NCI-H1436 (cell line): ENCODE data around the gene ZNF513.
A peak's percentile ranks its signal among the peaks of the same experiment; 100 is the strongest.

Experiments used
- DNase-seq: peaks from one replicate; lab custom pipeline; 2025; lab: John Stamatoyannopoulos, UW

The ZNF513 gene

GRCh38 chr2:27381577-27382181 lies 1.1 kb upstream of the ZNF513 start:
- DNase-seq = no peak

DNA sequence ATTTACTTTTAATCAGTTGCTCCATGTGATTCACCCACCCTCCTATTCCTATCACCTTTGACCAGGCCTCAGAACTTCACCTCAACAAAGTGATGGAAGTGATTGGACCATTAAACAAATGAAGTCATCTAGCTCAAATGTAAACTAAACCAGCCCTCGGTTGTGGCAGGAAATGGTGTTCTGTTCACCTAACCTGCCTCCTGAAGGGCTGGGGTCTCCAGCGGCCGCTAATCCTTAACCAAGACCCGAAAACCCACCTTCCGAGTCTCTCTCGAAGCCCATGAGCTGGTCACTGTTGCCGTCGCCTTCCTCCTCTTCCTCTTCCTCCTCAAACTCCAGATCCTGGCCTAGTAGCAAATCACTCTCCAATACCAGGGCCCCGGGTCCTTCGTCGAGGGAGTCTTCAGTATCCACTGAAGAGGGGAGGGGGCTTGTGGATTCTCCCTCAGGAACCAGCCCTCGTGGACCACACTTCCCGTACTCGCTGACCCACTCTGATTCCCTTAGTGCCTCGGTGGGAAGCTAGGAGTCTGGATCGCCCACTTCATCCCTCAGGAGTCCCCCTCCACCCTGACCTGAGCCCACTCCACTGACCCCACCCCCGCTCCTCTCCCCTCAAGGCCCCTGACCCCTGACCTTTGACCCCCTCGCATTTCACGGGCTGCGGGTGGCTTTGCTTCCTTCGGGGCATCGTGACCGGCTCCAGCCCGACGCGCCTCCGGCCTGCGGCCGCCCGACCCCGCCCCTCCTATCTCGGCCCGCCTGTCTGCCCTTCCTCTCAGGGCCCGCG lies 503 bp downstream of the ZNF513 start:
- peak; percentile 29 for DNase-seq

DNA sequence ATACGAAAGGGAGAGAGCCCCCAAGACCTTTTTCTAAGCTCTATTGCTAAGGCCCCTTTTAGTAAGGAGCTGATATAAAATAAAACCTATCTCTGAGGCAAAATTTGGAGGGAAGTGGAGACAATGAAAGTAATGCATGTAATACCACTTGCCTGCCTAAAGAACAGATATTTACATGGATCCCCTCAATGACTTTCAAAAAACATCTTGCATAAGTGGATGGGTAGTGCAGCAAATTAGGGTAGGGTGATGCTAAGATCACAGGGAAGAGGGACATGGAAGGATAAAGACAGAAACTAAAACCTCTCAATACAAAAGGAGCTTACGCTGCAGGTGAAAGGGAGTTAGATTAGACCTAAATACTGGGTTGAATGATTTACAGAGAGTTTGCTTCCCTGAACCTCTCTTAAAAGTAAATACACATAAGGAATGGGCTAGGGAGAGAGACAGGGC lies 1.1 kb downstream of the ZNF513 start:
- DNase-seq = no peak

- DNase-seq = no peak
Observed at GRCh38 chr2:27378809-27379290, 1.7 kb downstream of the ZNF513 start.

- DNase-seq = no peak
Observed at GRCh38 chr2:27378096-27378808, 2.3 kb downstream of the ZNF513 start.

GRCh38 chr2:27377618-27378095 lies 2.9 kb downstream of the ZNF513 start:
- no peak for DNase-seq

DNA sequence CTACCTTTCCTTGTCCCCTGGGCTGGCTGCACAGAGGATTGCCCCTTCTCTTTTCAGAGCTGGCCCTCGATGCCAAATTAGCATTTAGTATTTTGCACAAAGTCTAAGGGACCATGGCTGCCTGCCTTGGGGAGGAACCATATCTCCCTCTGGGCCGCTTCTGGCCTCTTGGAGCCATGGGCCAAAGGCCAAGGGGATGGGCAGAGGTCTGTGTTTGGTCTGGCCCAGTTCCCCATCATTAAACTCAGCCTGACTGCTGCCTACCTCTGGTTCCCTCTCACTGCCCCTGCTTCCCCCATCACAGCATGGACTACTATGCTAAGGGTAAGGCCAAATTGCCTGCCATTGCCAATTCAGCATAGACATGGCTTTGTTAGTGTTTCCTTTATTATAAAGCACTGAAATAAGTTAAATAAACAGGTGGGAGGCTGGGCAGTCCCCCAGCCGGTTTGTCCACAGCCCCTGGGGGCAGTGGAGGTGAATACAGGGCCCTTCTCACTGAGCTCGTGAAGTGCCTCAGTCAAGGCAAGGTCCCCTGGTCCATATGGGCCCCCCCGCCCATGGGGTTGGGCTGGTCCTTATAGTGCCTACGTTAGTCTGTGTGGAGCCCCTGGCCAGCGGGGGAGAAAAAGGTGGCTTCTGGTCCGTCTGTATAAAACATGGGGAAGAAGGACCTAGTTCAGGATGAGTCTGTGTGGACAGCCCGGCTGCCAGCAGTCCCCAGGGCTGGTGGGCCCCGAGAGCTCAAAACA lies 3.5 kb downstream of the ZNF513 start:
- DNase-seq = no peak

DNA sequence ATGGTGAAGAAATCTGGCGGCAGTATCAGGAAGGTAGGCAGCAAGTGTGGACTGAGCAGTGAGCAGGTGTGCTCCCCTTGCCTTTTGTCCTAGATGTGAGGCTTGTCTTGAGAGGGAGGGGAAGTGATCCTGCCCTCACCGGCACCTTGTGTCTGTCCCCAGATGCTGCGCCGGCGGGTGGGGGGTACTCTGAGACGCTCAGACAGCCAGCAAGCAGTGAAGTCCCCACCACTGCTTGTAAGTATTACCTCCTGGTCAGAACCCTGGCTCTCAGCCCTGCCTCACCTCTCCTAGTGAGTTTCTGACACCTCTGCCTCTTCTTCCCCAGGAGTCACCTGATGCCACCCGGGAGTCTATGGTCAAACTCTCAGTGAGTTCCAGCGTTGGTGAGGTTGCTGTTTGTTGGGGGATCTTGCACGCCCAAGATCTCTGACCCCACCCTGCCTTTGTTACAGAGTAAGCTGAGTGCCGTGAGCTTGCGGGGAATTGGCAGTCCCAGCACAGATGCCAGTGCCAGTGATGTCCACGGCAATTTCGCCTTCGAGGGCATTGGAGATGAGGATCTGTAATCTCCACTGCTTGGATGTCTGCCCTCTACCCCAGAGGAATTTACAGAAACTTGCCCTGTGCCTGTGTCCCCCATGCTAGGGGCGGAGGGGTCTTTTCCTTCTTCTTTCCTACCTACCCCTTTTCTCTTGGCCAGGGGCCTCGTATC lies 4.2 kb downstream of the ZNF513 start:
- no peak for DNase-seq

DNA sequence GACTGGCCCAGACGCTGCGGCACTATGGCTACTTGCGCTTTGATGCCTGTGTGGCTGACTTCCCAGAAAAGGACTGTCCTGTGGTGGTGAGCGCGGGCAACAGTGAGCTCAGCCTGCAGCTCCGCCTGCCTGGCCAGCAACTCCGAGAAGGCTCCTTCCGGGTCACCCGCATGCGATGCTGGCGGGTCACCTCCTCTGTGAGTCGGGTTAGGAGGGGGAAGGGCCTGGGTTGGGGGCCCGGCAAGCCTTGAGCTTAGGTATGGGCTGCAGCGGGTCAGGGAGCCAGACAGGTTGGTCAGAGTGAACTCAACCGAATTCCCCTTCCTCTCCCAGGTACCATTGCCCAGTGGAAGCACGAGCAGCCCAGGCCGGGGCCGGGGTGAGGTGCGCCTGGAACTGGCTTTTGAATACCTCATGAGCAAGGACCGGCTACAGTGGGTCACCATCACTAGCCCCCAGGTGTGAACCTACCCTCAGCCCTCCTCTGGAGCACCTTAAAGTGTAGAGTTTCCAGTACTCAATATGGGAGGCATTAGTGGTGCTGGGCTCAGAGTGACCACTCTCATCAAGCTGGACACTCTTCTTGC lies 4.9 kb downstream of the ZNF513 start:
- DNase-seq = no peak

- DNase-seq = no peak
Observed at GRCh38 chr2:27373567-27373966, 7.0 kb downstream of the ZNF513 start.

DNA sequence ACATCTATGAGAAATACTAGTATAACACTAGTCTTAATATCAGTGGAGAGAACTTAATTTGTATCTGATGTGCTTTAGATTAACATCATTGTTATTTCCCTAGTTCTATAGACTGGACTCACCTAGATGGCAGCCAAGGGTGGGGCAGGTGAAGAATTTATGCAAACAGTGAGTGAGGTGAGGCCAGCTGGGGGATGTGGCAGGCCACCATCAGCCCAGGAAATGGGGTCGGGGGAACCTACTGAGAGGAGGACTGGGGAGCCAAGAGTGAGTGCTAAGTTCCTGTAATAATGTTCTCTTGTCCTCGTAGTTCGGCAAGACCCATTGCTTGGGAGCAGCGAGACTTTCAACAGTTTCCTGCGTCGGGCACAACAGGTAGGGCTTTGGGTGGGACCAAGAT lies 7.6 kb downstream of the ZNF513 start:
- no peak for DNase-seq

GRCh38 chr2:27370816-27371620 lies 9.5 kb downstream of the ZNF513 start:
- DNase-seq = peak; percentile 3

GRCh38 chr2:27370026-27370815 lies 10.3 kb downstream of the ZNF513 start, which contains the start of the genes EIF2B4 and SNX17:
Gene EIF2B4 (minus strand): TSS chr2:27370338. CDS start chr2:27370314, 24 bp downstream.
Gene SNX17 (plus strand): TSS chr2:27370616. CDS start chr2:27370744, 128 bp downstream.
- peak; percentile 97 for DNase-seq

DNA sequence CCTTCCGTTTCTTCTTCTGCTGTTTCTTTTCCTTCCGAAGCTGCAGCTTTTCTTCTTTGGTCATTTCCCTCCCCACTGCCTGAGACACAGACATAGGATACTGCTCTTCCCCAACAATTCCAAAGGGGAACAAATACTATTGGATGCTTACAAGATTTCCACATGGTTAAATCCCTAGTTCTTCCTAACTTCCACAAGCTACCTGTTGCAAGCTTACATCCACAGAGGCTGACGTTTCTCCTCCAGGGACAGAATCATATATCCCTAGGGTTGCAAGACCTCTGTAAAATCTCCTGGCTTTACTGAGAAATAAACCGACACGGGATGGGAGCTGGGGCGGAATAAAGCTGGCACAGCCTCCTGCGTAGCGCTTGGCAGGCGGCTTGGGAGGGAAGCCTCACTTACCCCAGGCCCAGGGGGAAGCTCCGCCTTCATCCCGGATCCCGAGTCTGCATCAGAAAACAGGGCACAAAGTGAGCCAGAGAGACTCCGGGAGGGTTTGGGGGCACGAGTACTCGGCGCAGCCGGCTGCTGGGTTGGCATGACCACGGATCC lies 11.0 kb downstream of the ZNF513 start:
- DNase-seq = no peak

- no peak for DNase-seq
Observed at GRCh38 chr2:27363933-27364332, 16.6 kb downstream of the ZNF513 start.

GRCh38 chr2:27362678-27363420 lies 17.7 kb downstream of the ZNF513 start:
- DNase-seq = no peak

GRCh38 chr2:27356382-27357181 lies 24.0 kb downstream of the ZNF513 start, which contains the start of gene GTF3C2:
Gene GTF3C2 (minus strand): TSS chr2:27356764. CDS start chr2:27343554, 13,210 bp downstream.
- DNase-seq = peak; percentile 92
